Ovary (tissue), 9 donors: Measurements from ENCODE around the gene ARRB2. TPM values are rescaled to one million over a fixed set of nuclear protein-coding genes. Genes with fewer than 3 reads are reported as not detected.

ENCODE experiments used
- DNase-seq, 5 donors: peaks; one replicate each; pipeline ENCODE4 v3.0.0-alpha.2; 2019 to 2020
- H3K27ac ChIP-seq, 2 donors: fragments of 200-600 bp; one replicate each; pipeline versions ENCODE4 v1.5.1 to v1.8.0; 2019 to 2022
- H3K27me3 ChIP-seq: fragments of 200-600 bp; one replicate; pipeline ENCODE4 v1.8.0; 2022
- H3K36me3 ChIP-seq: fragments of 200-600 bp; sonication (generic); one replicate; pipeline ENCODE4 v1.5.1; 2019
- H3K4me1 ChIP-seq: one replicate; pipeline ENCODE4 v1.8.1; 2013; ENCODE audit warnings: mild to moderate bottlenecking, moderate library complexity; ENCODE audit not compliant: insufficient read depth
- H3K4me3 ChIP-seq: fragments of 200-600 bp; sonication (generic); one replicate; pipeline ENCODE4 v1.5.1; 2017
- H3K9me3 ChIP-seq, 2 donors: fragments of 200-600 bp in 1 of 2; sonication (generic) in 1 of 2; one replicate each; pipeline versions ENCODE4 v1.5.1 to v1.8.1; 2013 to 2019; ENCODE audit warnings: mild to moderate bottlenecking in 1 of 2, moderate library complexity in 1 of 2
- EP300 ChIP-seq: sonication (generic); formaldehyde crosslinking; IDR thresholded peaks from one replicate; pipeline ENCODE4 v1.6.1; 2017; ENCODE audit warnings: antibody characterized with exemption
- POLR2A ChIP-seq: fragments of 450-650 bp; IDR thresholded peaks from one replicate; pipeline ENCODE4 v1.6.1; 2017; ENCODE audit warnings: antibody characterized with exemption, mild to moderate bottlenecking, moderate library complexity
- WGBS, 3 donors: extraction: QIAGEN DNeasy Blood & Tissue Kit in 1 of 3; methylation state at CpG; one replicate each; pipeline versions ENCODE4 v1.1.5 to v1.1.7; 2013 to 2017; 5-methylcytosine and 5-hydroxymethylcytosine counted together
- intact Hi-C, 4 donors: fragments of 100-400 bp; cut with DNase I; formaldehyde crosslinking; loops; one replicate each; pipeline versions ENCODE4 v1.11.0 to v1.15.1; 2022 to 2023
- polyA plus RNA-seq, 2 donors: library from polyadenylated mRNA; stranded (reverse); fragments of 200-250 nt in 1 of 2; fragments of 350-450 nt in 1 of 2; fragmentation: Illumina TruSeq in 1 of 2; extraction: RNeasy Lipid Tissue Mini Kit (QIAGEN cat#74804) in 1 of 2; gene quantifications; one replicate each; pipeline ENCODE4 v1.2.3, GENCODE V29; 2013 to 2014
- total RNA-seq, 7 donors: library from RNA; depleted of rRNA in 2 of 7; stranded (reverse); fragments of >200 nt in 2 of 7; fragmentation: NEBNext Ultra II Directional in 3 of 7; extraction: Animal tissue kit (Norgen Biotek cat#: 25700) in 3 of 7; gene quantifications; one replicate each; pipeline versions ENCODE4 v1.1.0 to v1.2.4, GENCODE V29; 2016 to 2023
- TF ChIP-seq, protein P1 (sequence below), 3 donors: fragments of 450-650 bp in 2 of 3; fragments of 200-600 bp in 1 of 3; IDR thresholded peaks; one replicate each; pipeline versions ENCODE4 v1.5.1 to v1.8.0; 2016 to 2022; ENCODE audit warnings: antibody characterized with exemption in 3 of 3, mild to moderate bottlenecking in 1 of 3
- donor health status: DM: no; HTN: no; CAD: no; lungs with moderate emphysema.
- donor health status: DM: no; HTN: no; CAD: no.
- donor health status: Bipolar disorder and iron deficiency.
- donor health status: DM: yes; HTN: yes; CAD: no.
- donor health status: DM: no; HTN: no; CAD: no.
- donor health status: DM: yes; HTN: yes; CAD: no.

Gene ARRB2
- total and polyA plus RNA-seq, 9 donors: 13.4 to 40.6 (median 30.6) TPM

DNA sequence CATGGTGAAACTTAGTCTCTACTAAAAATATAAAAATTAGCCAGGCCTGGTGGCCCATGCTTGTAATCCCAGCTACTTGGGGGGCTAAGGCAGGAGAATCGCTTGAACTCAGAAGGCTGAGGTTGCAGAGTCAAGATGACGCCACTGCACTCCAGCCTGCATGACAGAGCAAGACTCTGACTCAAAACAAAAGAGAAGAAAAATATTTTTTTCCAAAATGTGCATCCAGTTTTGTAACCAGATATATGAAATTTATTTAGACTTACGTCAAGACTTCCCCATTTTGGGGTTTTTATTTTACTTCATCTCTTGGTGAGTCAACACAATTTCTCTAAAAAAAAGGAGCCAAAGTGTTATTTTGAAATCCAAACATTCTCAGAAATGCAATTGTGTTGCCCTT lies 55.8 kb downstream of the ARRB2 start:
- H3K9me3 ChIP-seq: no peaks in the 10 kb centered on the region
- intact Hi-C loops: no loop called here
- no peak overlapping the region for H3K4me3 ChIP-seq
- H3K27ac ChIP-seq: no peak overlapping the region
- TF ChIP-seq POLR2A: no peak
- no peak for TF ChIP-seq EP300
- TF ChIP-seq, protein P1, sequence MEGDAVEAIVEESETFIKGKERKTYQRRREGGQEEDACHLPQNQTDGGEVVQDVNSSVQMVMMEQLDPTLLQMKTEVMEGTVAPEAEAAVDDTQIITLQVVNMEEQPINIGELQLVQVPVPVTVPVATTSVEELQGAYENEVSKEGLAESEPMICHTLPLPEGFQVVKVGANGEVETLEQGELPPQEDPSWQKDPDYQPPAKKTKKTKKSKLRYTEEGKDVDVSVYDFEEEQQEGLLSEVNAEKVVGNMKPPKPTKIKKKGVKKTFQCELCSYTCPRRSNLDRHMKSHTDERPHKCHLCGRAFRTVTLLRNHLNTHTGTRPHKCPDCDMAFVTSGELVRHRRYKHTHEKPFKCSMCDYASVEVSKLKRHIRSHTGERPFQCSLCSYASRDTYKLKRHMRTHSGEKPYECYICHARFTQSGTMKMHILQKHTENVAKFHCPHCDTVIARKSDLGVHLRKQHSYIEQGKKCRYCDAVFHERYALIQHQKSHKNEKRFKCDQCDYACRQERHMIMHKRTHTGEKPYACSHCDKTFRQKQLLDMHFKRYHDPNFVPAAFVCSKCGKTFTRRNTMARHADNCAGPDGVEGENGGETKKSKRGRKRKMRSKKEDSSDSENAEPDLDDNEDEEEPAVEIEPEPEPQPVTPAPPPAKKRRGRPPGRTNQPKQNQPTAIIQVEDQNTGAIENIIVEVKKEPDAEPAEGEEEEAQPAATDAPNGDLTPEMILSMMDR (IDR thresholded peaks at IDR 0.05): no peak
- H3K36me3 ChIP-seq: no peaks in the 10 kb centered on the region
- no peaks in the 10 kb centered on the region for H3K4me1 ChIP-seq
- DNase-seq: no peak
- WGBS, 3 donors: 72 to 82% (median 77%) methylated on average over 3 of the region's 3 CpGs
- H3K27me3 ChIP-seq: no peaks in the 10 kb centered on the region

DNA sequence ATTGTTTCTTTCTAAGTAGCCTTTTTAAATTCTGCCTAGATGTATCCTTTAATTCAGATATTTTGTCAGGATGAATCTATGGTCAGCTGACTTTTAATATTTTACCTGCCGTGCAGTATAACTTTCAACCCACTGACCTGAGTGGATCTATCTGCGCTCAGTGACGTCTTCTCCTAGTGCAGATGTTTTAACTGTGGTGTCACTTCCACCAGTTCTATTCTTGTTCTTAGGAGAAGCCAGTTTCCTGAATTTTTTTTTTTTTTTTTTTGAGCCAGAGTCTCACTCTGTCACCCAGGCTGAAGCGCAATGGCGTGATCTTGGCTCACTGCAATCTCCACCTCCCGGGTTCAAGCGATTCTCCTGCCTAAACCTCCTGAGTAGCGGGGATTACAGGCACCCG lies 56.3 kb downstream of the ARRB2 start:
- Histone ChIP-seq H3K36me3 (no peaks in the 10 kb centered on the region), H3K27me3 (no peaks in the 10 kb centered on the region), H3K9me3 (no peaks in the 10 kb centered on the region), H3K4me3 (no peak overlapping the region), H3K27ac (no peak overlapping the region), H3K4me1 (no peaks in the 10 kb centered on the region)
- no peak for TF ChIP-seq EP300
- TF ChIP-seq, protein P1 (IDR thresholded peaks at IDR 0.05): no peak
- TF ChIP-seq POLR2A: no peak
- 83 to 89% (median 83%) methylated on average over 9 of the region's 9 CpGs for WGBS, 3 donors
- intact Hi-C loops: no loop called here
- DNase-seq: no peak

DNA sequence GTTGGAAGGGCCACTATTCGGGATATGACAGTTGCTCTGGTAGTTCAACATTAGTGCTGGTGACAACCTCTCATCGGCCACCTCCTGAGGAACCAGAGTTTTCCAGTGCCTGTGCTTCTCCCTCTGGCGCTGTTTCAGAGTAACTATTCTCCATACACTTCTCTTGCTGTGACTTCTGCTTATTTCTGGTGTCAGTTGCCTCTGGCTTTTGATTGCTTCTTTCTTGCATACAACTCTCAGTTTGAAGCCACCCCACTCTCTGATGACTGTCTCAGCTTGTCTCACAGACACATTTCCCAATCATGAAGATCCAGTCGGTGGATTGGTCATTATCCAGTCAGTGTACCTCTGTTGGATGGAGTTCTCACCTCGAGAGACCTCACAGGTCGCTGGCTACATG lies 57.9 kb downstream of the ARRB2 start:
- 77 to 87% (median 78%) methylated on average over 6 of the region's 6 CpGs for WGBS, 3 donors
- H3K27me3 ChIP-seq: no peaks in the 10 kb centered on the region
- no peak for DNase-seq
- intact Hi-C loops: no loop called here
- no peak overlapping the region for H3K4me3 ChIP-seq
- TF ChIP-seq, protein P1 (IDR thresholded peaks at IDR 0.05): no peak
- TF ChIP-seq POLR2A (no peak), EP300 (no peak)
- H3K4me1 ChIP-seq: no peaks in the 10 kb centered on the region
- no peaks in the 10 kb centered on the region for H3K36me3 ChIP-seq
- H3K27ac ChIP-seq: no peak overlapping the region
- no peaks in the 10 kb centered on the region for H3K9me3 ChIP-seq

DNA sequence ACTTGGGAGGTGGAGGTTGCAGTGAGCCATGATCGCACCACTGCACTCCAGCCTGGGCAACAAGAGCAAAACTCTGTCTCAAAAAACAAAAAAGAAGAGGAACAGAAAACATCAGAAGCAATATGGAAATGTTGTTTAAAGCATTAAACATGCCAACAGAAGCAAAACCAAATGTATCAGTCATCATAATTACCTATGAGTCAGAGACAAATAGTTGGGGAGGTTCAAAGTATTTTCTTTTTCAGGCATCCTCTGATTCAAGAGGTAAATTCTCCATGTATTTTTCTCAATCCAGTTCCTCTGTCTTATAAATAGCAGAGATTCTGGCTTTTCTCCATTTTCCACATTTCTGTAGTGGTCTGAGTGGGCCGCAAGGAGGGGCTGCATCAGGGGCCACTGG lies 59.2 kb downstream of the ARRB2 start:
- no peaks in the 10 kb centered on the region for H3K9me3 ChIP-seq
- no peak overlapping the region for H3K27ac ChIP-seq
- no peaks in the 10 kb centered on the region for H3K4me1 ChIP-seq
- no peak for DNase-seq
- no peaks in the 10 kb centered on the region for H3K36me3 ChIP-seq
- H3K4me3 ChIP-seq: no peak overlapping the region
- intact Hi-C loops: no loop called here
- no peaks in the 10 kb centered on the region for H3K27me3 ChIP-seq
- TF ChIP-seq EP300 (no peak), POLR2A (no peak)
- TF ChIP-seq, protein P1 (IDR thresholded peaks at IDR 0.05): no peak
- WGBS, 3 donors: 80 to 95% (median 89%) methylated on average over 2 of the region's 2 CpGs

Other genes starting within 250 kb of the ARRB2 start
- gene SPNS2, start 211.8 kb upstream of the ARRB2 start, total RNA-seq: 10 to 100 TPM in 1 of 7 donors, 1 to 10 TPM in 6; 2.4 to 12.7 (median 4.2) TPM
- 1 to 10 TPM in 1 of 2 donors, under 1 TPM in 1; 0.48 to 5.9 TPM for gene SPNS2, start 211.8 kb upstream of the ARRB2 start, polyA plus RNA-seq
- gene MYBBP1A, start 155.2 kb upstream of the ARRB2 start, total RNA-seq: 10 to 100 TPM; 18.5 to 71.4 (median 46.4) TPM
- gene MYBBP1A, start 155.2 kb upstream of the ARRB2 start, polyA plus RNA-seq: 10 to 100 TPM; 12.7 to 24.3 TPM
- gene GGT6, start 150.1 kb upstream of the ARRB2 start, total RNA-seq: 10 to 100 TPM in 1 of 7 donors, 1 to 10 TPM in 4, under 1 TPM in 2; 0.58 to 31.5 (median 1.5) TPM
- under 1 TPM; 0.08 to 0.36 TPM for gene GGT6, start 150.1 kb upstream of the ARRB2 start, polyA plus RNA-seq
- 10 to 100 TPM in 5 of 7 donors, 1 to 10 TPM in 2; 3.7 to 34.3 (median 17.8) TPM for gene SMTNL2, start 126.1 kb upstream of the ARRB2 start, total RNA-seq
- gene SMTNL2, start 126.1 kb upstream of the ARRB2 start, polyA plus RNA-seq: 1 to 10 TPM; 4.7 to 4.8 TPM
- 1 to 10 TPM in 2 of 7 donors, under 1 TPM in 2, not detected in 3; 0.07 to 4.1 (median 1.4) TPM for gene ALOX15, start 69.0 kb upstream of the ARRB2 start, total RNA-seq
- gene ALOX15, start 69.0 kb upstream of the ARRB2 start, polyA plus RNA-seq: under 1 TPM; 0.17 to 0.58 TPM
- gene PELP1, start 6.5 kb upstream of the ARRB2 start, total RNA-seq: 10 to 100 TPM; 19.2 to 75.0 (median 63.1) TPM
- gene PELP1, start 6.5 kb upstream of the ARRB2 start, polyA plus RNA-seq: 10 to 100 TPM; 13.5 to 25.6 TPM
- 10 to 100 TPM; 10.7 to 21.8 (median 15.4) TPM for gene MED11, start 20.8 kb downstream of the ARRB2 start, total RNA-seq
- 10 to 100 TPM; 18.0 TPM for gene MED11, start 20.8 kb downstream of the ARRB2 start, polyA plus RNA-seq
- 1 to 10 TPM in 3 of 7 donors, under 1 TPM in 4; 0.36 to 1.4 (median 0.99) TPM for gene ZMYND15, start 29.2 kb downstream of the ARRB2 start, total RNA-seq
- gene ZMYND15, start 29.2 kb downstream of the ARRB2 start, polyA plus RNA-seq: under 1 TPM; 0.33 to 0.57 TPM
- 10 to 100 TPM in 6 of 7 donors, 1 to 10 TPM in 1; 5.8 to 30.7 (median 16.8) TPM for gene CXCL16, start 29.3 kb downstream of the ARRB2 start, total RNA-seq
- gene CXCL16, start 29.3 kb downstream of the ARRB2 start, polyA plus RNA-seq: 10 to 100 TPM in 1 of 2 donors, 1 to 10 TPM in 1; 7.6 to 41.6 TPM
- gene TM4SF5, start 61.3 kb downstream of the ARRB2 start, total RNA-seq: under 1 TPM in 2 of 7 donors, not detected in 5; 0.31 to 0.83 TPM
- not detected for gene TM4SF5, start 61.3 kb downstream of the ARRB2 start, polyA plus RNA-seq
- gene VMO1, start 75.7 kb downstream of the ARRB2 start, total RNA-seq: 1 to 10 TPM in 5 of 7 donors, under 1 TPM in 2; 0.69 to 3.5 (median 1.3) TPM
- 1 to 10 TPM in 1 of 2 donors, not detected in 1; 1.1 TPM for gene VMO1, start 75.7 kb downstream of the ARRB2 start, polyA plus RNA-seq
- gene GLTPD2, start 78.3 kb downstream of the ARRB2 start, total RNA-seq: not detected
- not detected for gene GLTPD2, start 78.3 kb downstream of the ARRB2 start, polyA plus RNA-seq
- 100 to 1,000 TPM in 1 of 7 donors, 10 to 100 TPM in 6; 74.6 to 123 (median 87.9) TPM for gene PSMB6, start 85.5 kb downstream of the ARRB2 start, total RNA-seq
- 100 to 1,000 TPM in 1 of 2 donors, 10 to 100 TPM in 1; 87.8 to 111 TPM for gene PSMB6, start 85.5 kb downstream of the ARRB2 start, polyA plus RNA-seq
- gene PLD2, start 96.5 kb downstream of the ARRB2 start, total RNA-seq: 10 to 100 TPM; 16.2 to 53.3 (median 42.7) TPM
- gene PLD2, start 96.5 kb downstream of the ARRB2 start, polyA plus RNA-seq: 10 to 100 TPM; 20.3 to 31.4 TPM
- 100 to 1,000 TPM in 4 of 7 donors, 10 to 100 TPM in 3; 37.6 to 177 (median 108) TPM for gene MINK1, start 122.7 kb downstream of the ARRB2 start, total RNA-seq
- 10 to 100 TPM; 66.4 to 71.9 TPM for gene MINK1, start 122.7 kb downstream of the ARRB2 start, polyA plus RNA-seq
- gene C17orf107, start 188.9 kb downstream of the ARRB2 start, total RNA-seq: 10 to 100 TPM in 2 of 7 donors, 1 to 10 TPM in 5; 6.0 to 11.8 (median 8.6) TPM
- 1 to 10 TPM; 1.1 to 4.4 TPM for gene C17orf107, start 188.9 kb downstream of the ARRB2 start, polyA plus RNA-seq
- 1 to 10 TPM in 4 of 7 donors, under 1 TPM in 3; 0.34 to 1.4 (median 1.0) TPM for gene CHRNE, start 192.5 kb downstream of the ARRB2 start, total RNA-seq
- 1 to 10 TPM in 1 of 2 donors, under 1 TPM in 1; 0.53 to 1.1 TPM for gene CHRNE, start 192.5 kb downstream of the ARRB2 start, polyA plus RNA-seq
- gene GP1BA, start 221.6 kb downstream of the ARRB2 start, total RNA-seq: under 1 TPM in 1 of 7 donors, not detected in 6; 0.10 TPM
- under 1 TPM in 1 of 2 donors, not detected in 1; 0.04 TPM for gene GP1BA, start 221.6 kb downstream of the ARRB2 start, polyA plus RNA-seq
- 10 to 100 TPM; 18.7 to 55.4 (median 42.3) TPM for gene SLC25A11, start 229.4 kb downstream of the ARRB2 start, total RNA-seq
- 10 to 100 TPM; 12.7 to 44.1 TPM for gene SLC25A11, start 229.4 kb downstream of the ARRB2 start, polyA plus RNA-seq
- 10 to 100 TPM; 22.7 to 89.6 (median 78.1) TPM for gene RNF167, start 229.6 kb downstream of the ARRB2 start, total RNA-seq
- gene RNF167, start 229.6 kb downstream of the ARRB2 start, polyA plus RNA-seq: 100 to 1,000 TPM in 1 of 2 donors, 10 to 100 TPM in 1; 91.8 to 221 TPM
- gene PFN1, start 237.9 kb downstream of the ARRB2 start, total RNA-seq: 100 to 1,000 TPM; 201 to 415 (median 323) TPM
- gene PFN1, start 237.9 kb downstream of the ARRB2 start, polyA plus RNA-seq: 100 to 1,000 TPM; 254 to 542 TPM
- 1 to 10 TPM; 2.5 to 6.1 (median 4.1) TPM for gene ENO3, start 240.5 kb downstream of the ARRB2 start, total RNA-seq
- gene ENO3, start 240.5 kb downstream of the ARRB2 start, polyA plus RNA-seq: 1 to 10 TPM; 1.8 to 5.0 TPM